Astrocyte of the spinal cord (primary cell): ENCODE data around the gene NOTCH2.
A peak's percentile ranks its signal among the peaks of the same experiment; 100 is the strongest.
"Not testable (repeated sequence)": the region's sequence is repeated elsewhere in the genome, so short reads cannot be mapped to it uniquely, and the experiment has no call there.

Source experiments
- DNase-seq: peaks from one replicate; pipeline ENCODE4 v3.0.0; 2011; ENCODE audit warnings: low read depth, low spot score
- H3K4me3 ChIP-seq: 2 replicates; pipeline ENCODE4 v1.5.1; 2011; ENCODE audit warnings: low read depth, mild to moderate bottlenecking, low read length, moderate library complexity
- in situ Hi-C: cut with HindIII; loops from 2 replicates; pipeline ENCODE4 v1.10.0; 2017; ENCODE audit warnings: low sequenced_read_pairs
- TF ChIP-seq, protein P1 (sequence below): IDR thresholded peaks from 2 replicates; pipeline ENCODE4 v1.5.1; 2012; ENCODE audit warnings: low read depth, mild to moderate bottlenecking, low read length, inconsistent platforms

NOTCH2 gene

DNA sequence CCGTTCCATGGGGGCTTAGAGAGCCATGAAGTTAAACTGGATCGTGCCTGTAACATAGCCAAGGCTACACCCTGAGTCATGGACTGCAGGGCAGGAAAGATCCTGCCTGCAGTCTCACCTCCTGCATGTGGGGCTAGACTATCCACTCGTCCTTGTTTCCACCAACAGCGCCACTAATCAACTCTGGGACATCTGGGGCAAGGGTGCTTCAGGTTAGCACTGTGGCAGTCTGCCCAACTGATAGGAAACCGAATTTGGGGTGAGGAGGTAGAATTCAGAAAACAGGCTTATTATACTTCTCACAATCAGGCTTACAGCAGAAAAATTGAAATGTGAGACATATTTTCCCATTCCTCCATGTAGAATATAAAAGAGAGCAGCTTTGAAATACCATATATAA, 88.0 kb downstream of the NOTCH2 start:
- no peak overlapping the region for H3K4me3 ChIP-seq
- no peak for DNase-seq
- in situ Hi-C loops: no loop called here
- TF ChIP-seq, protein P1, sequence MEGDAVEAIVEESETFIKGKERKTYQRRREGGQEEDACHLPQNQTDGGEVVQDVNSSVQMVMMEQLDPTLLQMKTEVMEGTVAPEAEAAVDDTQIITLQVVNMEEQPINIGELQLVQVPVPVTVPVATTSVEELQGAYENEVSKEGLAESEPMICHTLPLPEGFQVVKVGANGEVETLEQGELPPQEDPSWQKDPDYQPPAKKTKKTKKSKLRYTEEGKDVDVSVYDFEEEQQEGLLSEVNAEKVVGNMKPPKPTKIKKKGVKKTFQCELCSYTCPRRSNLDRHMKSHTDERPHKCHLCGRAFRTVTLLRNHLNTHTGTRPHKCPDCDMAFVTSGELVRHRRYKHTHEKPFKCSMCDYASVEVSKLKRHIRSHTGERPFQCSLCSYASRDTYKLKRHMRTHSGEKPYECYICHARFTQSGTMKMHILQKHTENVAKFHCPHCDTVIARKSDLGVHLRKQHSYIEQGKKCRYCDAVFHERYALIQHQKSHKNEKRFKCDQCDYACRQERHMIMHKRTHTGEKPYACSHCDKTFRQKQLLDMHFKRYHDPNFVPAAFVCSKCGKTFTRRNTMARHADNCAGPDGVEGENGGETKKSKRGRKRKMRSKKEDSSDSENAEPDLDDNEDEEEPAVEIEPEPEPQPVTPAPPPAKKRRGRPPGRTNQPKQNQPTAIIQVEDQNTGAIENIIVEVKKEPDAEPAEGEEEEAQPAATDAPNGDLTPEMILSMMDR: no peak

DNA sequence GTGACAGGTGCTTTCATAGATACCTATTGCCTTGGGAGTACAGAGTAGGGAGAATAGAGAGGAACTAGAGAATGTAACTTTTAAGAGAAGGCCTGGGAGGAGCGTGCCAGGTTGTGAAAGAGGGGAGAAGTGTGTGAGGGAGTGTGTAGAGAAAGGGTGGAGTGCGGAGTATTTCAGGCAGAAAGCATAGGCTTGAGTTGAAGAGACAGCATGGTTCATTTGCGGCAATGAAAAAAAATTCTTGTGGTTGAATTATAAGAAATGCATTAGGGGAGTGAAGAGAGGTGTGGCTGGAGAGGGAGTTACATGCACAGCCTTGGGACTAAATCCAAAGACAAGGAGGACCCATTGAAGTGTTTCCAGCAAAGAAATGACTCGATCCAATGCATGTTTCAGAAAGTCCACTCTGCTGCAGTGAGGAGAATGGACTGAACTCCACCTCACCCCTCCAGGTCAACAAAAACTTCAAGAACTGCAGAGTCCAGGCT, 91.4 kb downstream of the NOTCH2 start:
- TF ChIP-seq, protein P1: no peak
- in situ Hi-C loops: no loop called here
- DNase-seq: peak; percentile 66
- H3K4me3 ChIP-seq: no peak overlapping the region

DNA sequence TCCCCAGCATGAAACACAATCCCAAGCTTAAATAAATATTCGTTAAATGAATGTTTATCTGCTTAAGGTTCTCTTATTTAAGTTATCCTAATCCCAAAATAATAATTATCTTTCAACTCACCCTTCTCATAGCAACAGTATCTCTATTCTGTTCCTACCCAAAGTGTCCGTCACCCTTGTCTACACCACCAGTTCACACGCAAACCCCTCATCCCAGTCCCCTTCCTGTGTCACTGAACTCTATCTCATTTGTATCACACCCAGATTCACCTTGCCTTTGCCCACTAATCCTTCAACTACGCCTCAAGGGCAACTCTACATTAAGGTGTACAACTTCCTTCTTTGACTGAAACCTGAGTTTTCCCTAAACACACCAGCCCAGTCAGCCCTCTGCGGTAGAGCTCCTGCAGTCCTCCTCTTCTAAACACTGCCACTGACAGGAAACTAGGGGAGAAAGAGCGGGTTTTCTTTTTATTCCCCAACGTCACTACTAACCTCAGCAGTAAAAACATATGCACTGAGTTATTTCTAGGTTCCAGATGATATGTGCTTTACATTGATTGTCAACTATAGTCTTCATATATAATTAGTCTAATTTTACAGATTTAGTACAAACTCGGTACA, 92.2 kb downstream of the NOTCH2 start:
- H3K4me3 ChIP-seq, in situ Hi-C loops: not testable (repeated sequence)

DNA sequence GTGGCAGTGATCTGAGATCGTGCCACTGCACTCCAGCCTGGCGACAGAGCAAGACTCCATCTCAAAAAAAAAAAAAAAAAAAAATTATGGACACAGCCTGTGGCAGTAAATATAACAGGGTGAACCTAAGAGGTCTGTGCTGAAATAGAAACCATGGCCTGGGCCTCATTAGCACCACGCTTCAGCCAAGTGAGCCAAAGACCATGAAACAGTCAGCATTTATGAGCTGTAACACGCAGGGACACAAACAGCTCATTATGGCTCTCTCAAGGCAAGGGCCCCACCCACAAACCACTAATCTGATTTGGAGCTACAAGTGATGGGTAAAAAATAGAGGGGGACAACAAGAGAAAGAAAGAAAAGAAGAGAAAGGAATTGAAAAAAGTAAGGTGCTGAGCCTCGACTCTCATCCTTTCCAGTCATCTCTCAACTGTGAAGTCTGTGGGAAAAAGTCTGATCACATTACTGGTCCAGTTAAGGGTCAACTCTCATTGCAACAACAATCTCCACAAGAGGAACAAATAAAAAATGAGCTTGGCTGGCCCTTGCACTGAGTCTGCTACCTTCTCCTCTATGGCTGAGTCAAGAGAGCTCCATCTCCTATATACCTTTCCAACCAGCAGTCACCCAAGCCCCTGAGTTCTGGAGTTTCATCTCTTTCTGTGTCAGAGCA, 93.7 kb downstream of the NOTCH2 start:
- DNase-seq: not testable (repeated sequence)

More for the DNA sequence above, 92.2 kb downstream of the NOTCH2 start:
- not testable (repeated sequence) for DNase-seq

DNA sequence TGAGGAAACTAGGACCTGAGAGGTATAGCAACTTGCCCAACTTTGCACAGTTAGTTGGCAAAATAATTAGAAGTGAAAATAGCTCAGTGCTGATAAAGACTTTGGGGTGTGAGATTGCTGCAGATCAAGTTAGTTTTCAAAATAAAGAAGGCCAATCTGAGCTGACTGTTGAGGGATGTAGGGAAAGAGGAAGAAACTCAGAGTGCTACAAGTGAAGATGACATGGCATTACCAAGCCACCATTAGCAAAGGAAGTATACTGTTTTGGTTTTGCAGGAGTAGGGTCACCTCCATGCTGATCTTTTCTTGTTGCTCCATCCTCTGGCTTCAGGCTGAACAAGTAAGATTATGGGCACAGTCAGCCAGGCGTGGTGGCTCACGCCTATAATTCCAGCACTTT, 94.5 kb downstream of the NOTCH2 start:
- TF ChIP-seq, protein P1: no peak
- in situ Hi-C loops: no loop called here
- no peak overlapping the region for H3K4me3 ChIP-seq
- DNase-seq: no peak

More for the DNA sequence above, 93.7 kb downstream of the NOTCH2 start:
- H3K4me3 ChIP-seq, in situ Hi-C loops: not testable (repeated sequence)

DNA sequence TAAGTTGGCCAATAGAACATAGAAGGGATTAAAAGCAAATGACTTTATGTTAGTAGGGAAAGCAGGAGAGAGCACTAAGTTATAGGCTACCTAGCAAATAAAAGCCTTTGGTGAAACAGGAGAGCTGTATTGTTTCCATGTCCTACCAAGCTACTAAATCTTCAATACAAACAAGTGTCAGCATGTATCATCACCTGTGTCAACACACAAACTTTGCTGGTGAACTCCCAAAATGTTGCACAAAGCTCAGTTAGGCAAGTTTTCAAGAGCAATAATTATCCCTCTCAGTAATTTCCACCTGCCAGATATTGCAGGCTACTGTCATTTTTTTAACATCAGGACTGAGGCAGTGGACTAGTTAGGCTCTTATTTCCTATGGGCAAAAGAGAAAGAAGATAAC, 95.4 kb downstream of the NOTCH2 start:
- no peak overlapping the region for H3K4me3 ChIP-seq
- in situ Hi-C loops: no loop called here
- DNase-seq: no peak
- TF ChIP-seq, protein P1: no peak

DNA sequence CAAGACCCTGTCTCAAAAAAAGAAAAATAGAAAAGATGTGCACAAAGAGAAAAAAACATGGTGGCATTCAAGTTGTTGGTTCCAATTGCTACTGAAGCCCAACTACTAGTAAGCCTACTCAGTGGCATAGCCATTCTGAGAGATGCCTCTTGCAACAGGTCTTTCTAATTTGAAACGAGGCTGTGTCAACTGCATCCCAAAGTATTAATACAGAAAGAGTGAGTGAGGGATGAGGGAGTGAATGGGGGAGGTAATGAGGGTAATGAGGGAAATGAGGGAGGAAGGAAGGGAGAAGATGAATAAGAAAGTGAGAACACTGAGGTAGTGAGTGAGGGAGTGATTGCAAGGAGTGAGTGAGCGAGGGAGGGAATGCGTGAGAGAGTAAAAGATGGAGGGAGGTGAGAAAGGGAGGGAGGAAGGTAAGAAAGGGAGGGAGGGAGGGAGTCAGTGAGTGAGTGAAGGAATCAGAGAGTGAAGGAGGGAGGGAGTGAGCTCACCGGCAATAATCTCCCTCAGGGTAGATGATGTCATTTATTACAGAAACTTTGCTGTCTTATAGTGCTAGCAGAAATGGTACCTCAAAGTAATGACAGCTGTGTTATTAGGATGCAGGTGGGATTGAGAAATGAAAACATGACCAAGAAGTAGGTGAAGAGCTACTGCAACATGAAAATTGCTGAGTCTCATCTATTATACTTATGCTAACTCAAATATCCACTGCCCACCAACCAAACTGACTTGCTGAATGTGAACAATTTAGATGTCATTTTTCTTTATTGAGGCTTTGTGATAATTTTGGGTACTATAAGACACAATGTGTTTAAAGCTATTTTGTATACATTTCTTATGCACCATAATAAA, 97.5 kb downstream of the NOTCH2 start:
- TF ChIP-seq, protein P1: no peak
- H3K4me3 ChIP-seq: no peak overlapping the region
- no peak for DNase-seq
- in situ Hi-C loops: no loop called here
